Astrocyte (in vitro differentiated cells and primary cell): Measurements from ENCODE around the gene TSC2.

Experiments used
- CTCF ChIP-seq: IDR thresholded peaks from 2 replicates; pipeline ENCODE4 v1.5.1; 2011; ENCODE audit warnings: low read depth, mild to moderate bottlenecking, inconsistent platforms, low read length, moderate library complexity; ENCODE audit not compliant: insufficient read depth
- EZH2 ChIP-seq: IDR thresholded peaks from 2 replicates; pipeline ENCODE4 v1.6.1; 2012; ENCODE audit warnings: mild to moderate bottlenecking, low read length, inconsistent platforms; ENCODE audit not compliant: insufficient read depth

DNA sequence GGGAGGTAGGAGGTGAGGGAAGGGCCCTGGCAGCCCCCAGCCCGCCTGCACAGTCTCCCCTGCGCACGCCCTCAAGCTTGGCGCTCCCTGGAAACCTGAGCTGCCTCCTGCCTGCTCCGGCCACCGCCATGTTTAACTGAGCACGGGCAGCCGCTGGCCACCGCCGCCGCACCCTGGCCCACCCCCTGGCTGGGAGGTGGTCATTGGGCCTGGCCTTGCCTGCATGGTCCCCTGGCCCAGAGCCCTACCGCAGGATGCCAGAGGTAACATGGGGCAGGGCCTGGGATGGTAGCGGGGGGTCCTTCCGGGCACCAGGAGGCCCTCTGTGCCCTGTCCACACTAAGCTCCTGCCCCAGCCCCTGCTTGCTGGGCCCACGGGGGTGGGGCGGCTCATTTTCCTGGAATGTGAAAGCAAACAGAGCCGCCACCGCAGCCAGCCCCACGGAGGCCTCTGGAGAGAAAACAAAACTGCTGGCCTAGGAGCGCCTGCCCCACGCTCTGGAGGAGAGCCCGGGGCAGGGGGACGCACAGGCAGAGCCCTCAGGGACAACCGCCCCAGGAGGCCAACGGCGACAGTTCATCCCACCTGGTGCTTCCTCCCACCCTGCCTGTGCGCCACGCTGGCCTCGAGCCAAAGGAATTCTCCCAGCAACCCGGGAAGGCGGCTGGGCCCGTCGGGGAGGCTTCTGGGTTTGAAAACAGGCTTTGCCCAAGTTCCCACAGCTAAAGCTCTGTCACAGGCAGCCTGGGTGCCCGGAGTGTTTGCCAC is 12.2 kb upstream of the TSC2 start:
- no peak for TF ChIP-seq CTCF
- TF ChIP-seq EZH2, result no peak
